Activated T-helper 1 cell treated with Interleukin-2 at 50 U/mL for 16 hours (primary cell): ENCODE measurements around the gene CENPU.
"Not testable (repeated sequence)": the region's sequence is repeated elsewhere in the genome, so short reads cannot be mapped to it uniquely, and the experiment has no call there.

Experiments used
- DNase-seq: peaks from one replicate; pipeline ENCODE4 v3.0.0-alpha.2; 2020; ENCODE audit warnings: low read depth

CENPU gene

DNA sequence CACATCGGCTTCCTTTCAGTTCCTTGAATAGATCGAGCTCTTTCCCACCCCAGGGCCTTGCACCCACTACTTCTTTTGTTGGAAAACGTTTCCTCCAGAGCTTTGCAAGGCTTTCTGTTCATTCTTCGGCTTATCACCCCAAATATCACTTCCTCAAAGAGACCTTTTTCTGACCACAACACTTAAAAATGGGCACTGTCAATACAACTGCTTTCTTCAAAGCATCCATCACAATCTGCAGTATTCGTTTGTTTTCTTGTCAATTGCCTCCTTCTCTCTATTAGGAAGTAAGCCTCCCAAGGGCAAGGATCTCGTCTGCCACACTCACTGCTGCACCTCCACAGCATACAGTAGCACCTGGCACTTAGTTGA lies 17.7 kb upstream of the CENPU start:
- DNase-seq = no peak

DNA sequence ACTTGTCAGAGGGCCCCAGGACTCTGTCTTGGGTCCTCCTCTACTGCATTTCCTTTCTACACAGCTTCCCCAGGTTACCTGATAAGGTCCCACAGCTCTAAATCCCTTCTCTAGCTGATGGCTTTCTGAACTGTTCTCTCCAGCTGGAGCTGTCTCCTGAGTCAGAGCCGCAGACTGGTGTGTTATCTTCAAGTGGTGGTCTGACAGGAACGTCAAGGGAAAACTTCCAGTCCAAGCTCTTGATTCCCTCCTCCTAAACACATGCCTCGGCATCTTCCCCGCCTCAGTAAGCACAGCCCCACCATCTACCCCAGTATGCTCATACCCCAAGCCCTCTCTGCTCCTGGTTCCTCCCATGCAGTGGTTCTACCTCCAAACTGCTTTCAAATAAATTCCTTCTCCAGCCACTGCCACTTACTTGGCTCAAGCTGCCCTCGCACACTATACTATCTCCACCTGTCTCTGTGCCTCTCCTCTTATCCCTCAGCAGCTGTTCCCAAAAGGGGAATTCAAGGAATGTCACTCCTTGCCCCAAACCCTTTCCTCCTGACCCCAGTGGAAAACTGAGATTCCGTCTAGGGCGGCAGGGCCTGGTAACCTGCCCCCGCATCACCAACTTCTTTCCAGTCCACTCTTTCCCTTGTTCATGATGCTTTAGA lies 17.2 kb upstream of the CENPU start:
- DNase-seq = no peak

DNA sequence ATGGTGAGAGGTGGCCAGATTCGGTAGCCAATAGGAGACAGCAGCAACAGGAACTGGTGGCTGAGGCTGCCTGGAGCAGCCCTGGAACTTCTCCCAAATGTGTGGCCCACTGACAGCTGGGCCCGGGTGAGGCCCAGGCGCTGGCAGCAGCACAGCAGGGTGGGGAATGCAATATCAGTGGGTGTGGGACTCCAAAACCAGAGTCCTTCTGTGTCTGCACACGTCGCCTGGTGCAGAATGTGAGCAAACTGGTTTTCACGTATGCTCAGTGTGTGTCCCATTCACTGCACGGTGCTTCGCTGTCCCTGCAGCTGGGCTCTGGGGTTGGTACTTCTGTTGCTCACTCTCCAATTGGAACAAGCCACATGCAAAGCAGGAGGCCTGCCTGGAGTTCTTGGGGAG lies 14.4 kb upstream of the CENPU start:
- no peak for DNase-seq

- no peak for DNase-seq
These were observed 13.3 kb upstream of the CENPU start for GRCh38 chr4:184747034-184747830.

DNA sequence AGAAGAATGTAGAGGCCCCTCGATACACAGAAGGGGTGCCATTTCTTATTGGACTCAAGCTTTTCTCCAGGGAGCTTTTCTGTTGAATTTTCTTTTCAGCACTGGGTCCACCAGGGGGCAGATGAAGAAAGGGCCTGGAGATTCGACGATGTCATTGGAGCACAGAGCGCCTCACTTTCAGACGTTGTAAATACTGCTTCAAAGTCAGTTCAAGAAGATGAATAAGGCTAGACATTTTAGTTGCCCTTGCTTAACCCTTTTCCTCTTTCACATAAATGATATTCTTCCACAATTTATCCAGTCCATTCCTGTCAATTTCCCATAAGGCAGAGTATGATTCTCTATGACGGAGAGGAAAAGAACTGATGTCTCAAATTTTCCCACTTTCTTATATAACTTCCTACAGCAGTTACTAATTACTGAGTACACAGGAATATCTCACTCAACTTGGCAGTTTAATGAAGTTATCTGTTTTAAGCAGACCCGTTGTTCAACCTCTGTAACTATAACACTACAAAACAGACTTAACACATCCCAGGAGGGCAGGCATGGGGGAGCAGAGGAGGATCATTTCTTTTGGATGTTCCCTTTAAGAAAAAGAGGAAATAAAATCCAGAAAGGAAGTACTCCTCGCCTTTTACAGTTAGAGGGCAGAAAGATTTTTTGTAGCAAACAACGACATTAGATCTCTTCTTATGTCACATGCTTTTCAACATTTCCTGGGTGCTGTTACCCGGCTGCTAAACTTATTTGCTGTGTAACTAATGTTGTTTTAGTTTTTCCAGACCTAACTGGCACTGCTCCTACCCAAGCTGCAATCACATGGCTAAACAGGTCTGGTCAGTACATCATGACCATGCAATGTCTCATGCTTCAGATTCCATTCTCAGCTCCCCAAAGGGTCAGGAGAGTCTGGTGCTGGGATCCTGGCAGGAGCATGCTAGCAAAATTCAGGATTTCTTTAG lies 12.2 kb upstream of the CENPU start:
- peak; percentile 37 for DNase-seq

DNA sequence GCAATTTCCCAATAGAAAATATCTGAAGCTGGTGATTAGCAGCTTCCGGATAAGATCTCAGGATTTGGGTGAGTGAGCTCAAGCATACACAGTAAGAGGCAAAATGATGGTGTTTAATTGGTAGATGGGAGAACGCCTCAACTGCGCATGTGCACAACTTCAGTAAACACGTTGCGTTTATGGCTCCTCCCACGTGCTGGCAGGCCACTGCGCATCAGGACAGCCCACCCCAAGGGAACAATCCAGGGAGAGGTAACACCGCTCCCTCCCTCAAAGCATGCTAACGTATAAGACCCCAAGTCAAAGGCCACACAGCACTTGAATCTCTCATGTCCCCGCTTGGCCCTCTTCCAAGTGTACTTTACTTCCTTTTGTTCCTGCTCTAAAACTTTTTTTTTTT lies 10.3 kb upstream of the CENPU start:
- no peak for DNase-seq

GRCh38 chr4:184743650-184744049 lies 9.8 kb upstream of the CENPU start:
- DNase-seq = no peak

- not testable (repeated sequence) for DNase-seq
These were observed 7.8 kb upstream of the CENPU start for GRCh38 chr4:184741651-184742050.

DNA sequence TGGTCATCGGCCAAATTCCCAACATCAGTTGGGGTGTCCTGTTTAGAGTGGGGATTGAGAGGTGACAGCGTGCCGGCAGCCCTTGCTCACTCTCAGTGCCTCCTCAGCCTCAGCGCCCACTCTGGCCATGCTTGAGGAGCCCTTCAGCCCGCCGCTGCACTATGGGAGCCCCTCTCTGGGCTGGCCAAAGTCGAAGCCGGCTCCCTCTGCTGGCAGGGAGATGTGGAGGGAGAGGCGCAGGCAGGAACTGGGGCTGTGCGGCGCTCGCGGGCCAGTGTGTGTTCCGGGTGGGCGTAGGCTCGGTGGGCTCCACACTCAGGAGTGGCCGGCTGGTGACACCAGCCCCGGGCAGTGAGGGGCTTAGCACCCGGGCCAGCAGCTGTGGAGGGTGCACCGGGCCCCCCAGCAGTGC lies 7.1 kb upstream of the CENPU start:
- no peak for DNase-seq

DNA sequence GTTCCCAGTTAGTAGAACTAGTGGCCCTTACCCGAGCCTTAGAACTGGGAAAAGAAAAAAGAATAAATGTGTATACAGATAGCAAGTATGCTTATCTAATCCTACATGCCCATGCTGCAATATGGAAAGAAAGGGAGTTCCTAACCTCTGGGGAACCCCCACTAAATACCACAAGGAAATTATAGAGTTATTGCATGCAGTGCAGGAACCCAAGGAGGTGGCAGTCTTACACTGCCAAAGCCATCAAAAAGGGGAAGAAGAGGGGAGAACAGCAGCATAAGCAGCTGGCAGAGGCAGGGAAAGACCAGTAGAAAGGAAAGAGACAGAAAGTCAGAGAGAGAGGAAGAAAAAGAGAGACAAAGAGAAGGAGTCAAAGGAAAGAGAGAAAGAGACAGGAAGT lies 5.7 kb upstream of the CENPU start:
- DNase-seq = not testable (repeated sequence)

- no peak for DNase-seq
These were observed 862 bp upstream of the CENPU start for GRCh38 chr4:184734758-184735157.

- no peak for DNase-seq
These were observed 1.8 kb downstream of the CENPU start for GRCh38 chr4:184732126-184732525.

GRCh38 chr4:184731056-184731455 lies 2.8 kb downstream of the CENPU start:
- no peak for DNase-seq

GRCh38 chr4:184729946-184730345 lies 4.0 kb downstream of the CENPU start:
- DNase-seq = no peak

DNA sequence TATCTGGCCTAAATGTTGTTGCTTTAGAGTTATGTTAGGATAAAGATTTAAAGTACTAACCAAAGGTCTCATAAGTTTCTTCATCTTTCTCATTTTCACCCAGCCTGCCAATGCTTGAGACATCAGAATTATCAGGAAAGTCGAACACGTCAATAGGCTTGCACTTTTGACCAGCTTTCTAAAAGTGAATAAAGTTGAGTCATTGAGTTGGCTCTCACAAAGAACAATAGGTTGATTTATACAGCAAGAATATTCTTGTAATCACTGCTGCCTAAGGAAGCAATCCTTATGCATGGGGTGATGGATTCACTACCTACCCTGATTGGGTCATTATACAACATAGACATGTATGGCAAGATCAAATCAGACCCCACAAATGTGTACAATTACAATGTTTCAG lies 5.0 kb downstream of the CENPU start:
- DNase-seq = no peak

DNA sequence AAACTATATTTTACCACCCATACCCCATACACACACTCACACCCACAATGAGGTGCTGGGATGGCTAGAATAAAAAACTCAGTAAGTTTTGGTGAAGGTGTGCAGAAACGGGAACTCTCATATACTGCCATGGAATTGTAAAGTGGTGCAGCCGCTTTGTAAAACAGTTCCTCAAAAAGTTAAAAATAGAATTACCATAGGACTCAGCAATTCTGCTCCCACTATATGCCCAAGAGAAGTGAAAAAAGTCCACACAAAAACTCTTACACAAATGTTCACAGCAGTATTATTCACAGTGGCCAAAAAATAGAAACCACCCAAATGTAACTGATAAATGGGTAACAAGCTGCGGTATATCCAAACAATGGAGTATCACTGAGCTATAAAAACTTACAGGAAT lies 6.5 kb downstream of the CENPU start:
- no peak for DNase-seq

DNA sequence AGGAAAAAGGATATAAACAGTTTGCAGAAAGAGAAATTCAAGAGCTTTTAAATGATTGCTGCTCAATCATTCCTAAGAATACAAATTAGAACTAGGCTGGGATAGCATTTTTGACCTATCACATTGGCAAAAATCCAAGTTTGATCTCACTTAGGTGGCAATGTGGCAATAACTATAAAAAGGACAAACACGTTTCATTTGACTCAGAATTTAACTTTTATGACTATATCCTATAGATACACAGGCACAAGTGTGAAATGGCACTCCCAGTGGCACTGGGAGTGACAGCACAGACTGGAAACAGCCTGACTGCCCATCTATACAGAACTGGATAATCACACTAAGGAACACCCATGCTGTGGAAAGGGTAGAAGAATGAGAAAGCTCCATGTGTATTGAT lies 11.1 kb downstream of the CENPU start:
- DNase-seq = no peak

DNA sequence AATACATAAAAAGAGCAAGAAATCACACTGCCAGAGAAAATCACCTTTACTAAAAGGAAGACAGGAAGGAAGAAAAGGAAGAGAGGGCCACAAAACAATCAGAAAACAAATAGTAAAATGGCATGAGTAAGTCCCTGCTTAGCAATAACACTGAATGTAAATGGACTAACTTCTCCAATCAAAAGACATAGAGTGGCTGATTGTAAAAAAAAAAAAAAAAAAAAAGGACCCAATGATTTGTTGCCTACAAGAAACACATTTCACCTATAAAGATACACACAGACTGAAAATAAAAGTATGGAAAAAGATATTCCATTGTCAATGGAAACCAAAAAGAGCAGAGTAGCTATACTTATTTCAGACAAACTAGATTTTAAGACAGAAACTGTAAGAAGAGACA lies 12.6 kb downstream of the CENPU start:
- no peak for DNase-seq

GRCh38 chr4:184719407-184719806 lies 14.5 kb downstream of the CENPU start:
- DNase-seq = no peak

- DNase-seq = no peak
These were observed 18.4 kb downstream of the CENPU start for GRCh38 chr4:184715526-184715925.

DNA sequence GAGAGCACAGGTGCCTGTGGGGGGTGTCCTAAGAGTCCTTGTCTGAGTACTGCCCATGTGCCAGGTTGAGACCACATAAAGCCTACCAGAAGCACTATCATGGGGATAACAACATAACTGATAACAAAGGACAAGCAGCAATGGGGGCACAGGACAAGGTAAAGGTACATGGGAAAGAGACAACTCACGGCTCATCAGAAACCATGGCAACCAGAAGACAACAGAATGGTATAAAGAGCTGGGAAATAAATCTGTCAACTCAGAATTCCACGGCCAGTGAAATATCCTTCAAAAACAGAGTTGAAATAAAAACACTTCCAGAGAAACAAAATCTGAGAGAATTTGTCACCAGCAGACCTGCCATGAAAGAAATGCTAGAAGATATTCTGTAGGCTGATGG lies 20.0 kb downstream of the CENPU start:
- no peak for DNase-seq

DNA sequence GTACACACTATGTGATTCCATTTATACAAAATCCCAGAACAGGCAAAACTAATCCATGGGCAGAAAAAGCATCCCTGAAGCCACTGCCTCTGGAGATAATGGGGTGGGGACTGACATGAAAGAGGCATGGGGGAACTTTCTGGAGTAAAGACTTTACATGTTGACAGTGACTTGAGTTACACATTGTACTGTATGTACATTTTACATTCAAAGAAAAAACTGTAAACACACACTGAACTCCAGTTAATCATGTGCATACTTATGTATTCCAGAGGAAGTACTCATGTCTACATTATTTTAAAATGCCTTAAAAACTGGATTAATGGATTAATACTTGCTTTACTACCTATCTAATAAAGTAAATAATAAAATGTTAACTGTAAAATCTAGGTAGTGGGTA lies 21.6 kb downstream of the CENPU start:
- no peak for DNase-seq

- no peak for DNase-seq
These were observed 27.4 kb downstream of the CENPU start for GRCh38 chr4:184706453-184706852.
